ENCODE measurements around the gene CCL5. TPM values are rescaled to one million over a fixed set of nuclear protein-coding genes. Genes with fewer than 3 reads are reported as not detected.

Gene CCL5
- total and polyA plus RNA-seq, 2 donors (not counting 1 experiment from before 2014, with no cell fraction given), result 2.9 to 5.3 TPM

DNA sequence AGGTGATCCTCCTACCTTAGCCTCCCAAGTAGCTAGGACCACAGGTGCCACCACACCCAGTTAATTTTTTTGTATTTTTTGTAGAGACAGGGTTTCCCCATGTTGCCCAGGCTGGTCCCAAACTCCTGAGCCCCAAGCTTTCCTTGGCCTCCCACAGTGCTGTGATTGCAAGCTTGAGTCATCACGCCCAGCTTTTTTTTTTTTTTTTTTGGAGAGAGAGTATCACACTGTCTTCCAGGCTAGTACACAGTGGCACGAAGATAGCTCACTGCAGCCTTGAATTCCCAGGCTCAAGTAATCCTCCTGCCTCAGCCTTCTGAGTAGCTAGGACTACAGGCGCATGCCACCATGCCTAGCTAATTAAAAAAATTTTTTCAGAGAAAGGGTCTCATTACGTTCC, 38.7 kb downstream of the CCL5 start:
- POLR2A ChIA-PET, result interaction anchor here (0.6 kb wide), 1 partner anchor 21 kb away, joined by 3 read pairs; no protein-coding TSS in a partner anchor
- no peak overlapping the region for H3K9ac ChIP-seq (ENCODE audit: low read length)
- H3K4me3 ChIP-seq (ENCODE audit: control extremely low read depth in 1 of 5, extremely low read depth in 1 of 5, insufficient read depth in 1 of 5, low read depth in 2 of 5, low read length in 4 of 5), result no peak overlapping the region
- 100% methylated on average over 2 of the region's 4 CpGs for WGBS (ENCODE audit: insufficient coverage)
- no peak overlapping the region for H2AFZ ChIP-seq (ENCODE audit: insufficient read depth, low read depth, low read length, poor library complexity, severe bottlenecking)
- H3K79me2 ChIP-seq (ENCODE audit: control insufficient read depth, insufficient read depth, low read length), result no peaks in the 10 kb centered on the region
- peaks cover 10 to 85% of the 10 kb centered on the region in 2 experiments for H3K36me3 ChIP-seq (replicated peaks in 1 of 2; ENCODE audit: control extremely low read depth in 1 of 2, control insufficient read depth in 1 of 2, extremely low read depth in 1 of 2, insufficient read depth in 2 of 2, low read length in 1 of 2)
- Mint-ChIP-seq H3K4me1 (no peaks in the 10 kb centered on the region), H3K27me3 (no peaks in the 10 kb centered on the region), H3K4me3 (no peak overlapping the region), H3K27ac (no peak overlapping the region), H3K9me3 (ENCODE audit: insufficient read depth) (no peaks in the 10 kb centered on the region)
- peaks cover 21% of the 10 kb centered on the region for H4K20me1 ChIP-seq (ENCODE audit: control insufficient read depth, insufficient read depth, low read length, poor library complexity, severe bottlenecking)
- no peaks in the 10 kb centered on the region for H3K27me3 ChIP-seq (replicated peaks in 1 of 4; ENCODE audit: control extremely low read depth in 1 of 4, control insufficient read depth in 3 of 4, insufficient read depth in 4 of 4, low read length in 3 of 4)
- H3K4me1 ChIP-seq (ENCODE audit: control insufficient read depth in 2 of 2, insufficient read depth in 2 of 2, low read length in 2 of 2), result no peaks in the 10 kb centered on the region
- no peak overlapping the region for H3K4me2 ChIP-seq (replicated peaks; ENCODE audit: low read depth, low read length, poor library complexity, severe bottlenecking)
- H3K27ac ChIP-seq (ENCODE audit: low read length in 2 of 2), result no peak overlapping the region
- TF ChIP-seq EZH2 (IDR thresholded peaks at IDR 0.05; ENCODE audit: borderline replicate concordance, insufficient read depth, low read depth, low read length, poor library complexity, severe bottlenecking) (no peak), CTCF (IDR thresholded peaks at IDR 0.05) (no peak)
- intact Hi-C loops (cut with micrococcal nuclease), result no loop called here
- no peak for DNase-seq
- no peak for ATAC-seq (ENCODE audit: low read depth)
- H3K9me3 ChIP-seq (ENCODE audit: control extremely low read depth in 1 of 3, control insufficient read depth in 2 of 3, insufficient read depth in 1 of 3, low read length in 2 of 3), result no peaks in the 10 kb centered on the region
- CTCF ChIA-PET, result interaction anchor here (0.7 to 1.8 kb wide), 3 partner anchors 8 to 120 kb away, joined by 3 to 5 read pairs (median 4); no protein-coding TSS in a partner anchor

DNA sequence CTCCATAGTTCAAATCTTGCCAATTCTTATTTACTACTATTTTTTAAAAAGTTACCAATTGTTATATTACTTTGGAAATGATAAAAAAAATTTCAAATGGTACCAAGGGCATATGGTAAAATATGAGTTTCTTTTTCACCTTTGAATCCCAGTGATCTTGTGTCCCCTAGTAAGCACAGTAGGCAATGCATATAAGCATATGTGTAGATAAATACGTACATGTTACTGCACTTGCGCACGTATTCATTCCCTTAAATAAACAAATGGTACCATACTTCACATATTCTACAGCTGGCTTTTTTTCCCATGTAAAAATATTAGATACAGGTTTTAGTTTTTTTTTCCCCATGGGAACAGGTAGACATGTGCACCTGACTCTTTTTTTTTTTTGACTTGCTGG, 39.1 kb downstream of the CCL5 start:
- WGBS (ENCODE audit: insufficient coverage), result no CpG with 5 or more reads among the region's 3 CpGs

More for the DNA sequence above, 39.1 kb downstream of the CCL5 start:
- no peaks in the 10 kb centered on the region for H3K4me1 Mint-ChIP-seq
- Histone ChIP-seq H3K9ac (ENCODE audit: low read length) (no peak overlapping the region), H3K79me2 (ENCODE audit: control insufficient read depth, insufficient read depth, low read length) (no peaks in the 10 kb centered on the region), H3K9me3 (ENCODE audit: control extremely low read depth in 1 of 3, control insufficient read depth in 2 of 3, insufficient read depth in 1 of 3, low read length in 2 of 3) (no peaks in the 10 kb centered on the region), H3K36me3 (replicated peaks in 1 of 2; ENCODE audit: control extremely low read depth in 1 of 2, control insufficient read depth in 1 of 2, extremely low read depth in 1 of 2, insufficient read depth in 2 of 2, low read length in 1 of 2) (peaks cover 10 to 85% of the 10 kb centered on the region in 2 experiments), H3K4me3 (ENCODE audit: control extremely low read depth in 1 of 5, extremely low read depth in 1 of 5, insufficient read depth in 1 of 5, low read depth in 2 of 5, low read length in 4 of 5) (no peak overlapping the region), H4K20me1 (ENCODE audit: control insufficient read depth, insufficient read depth, low read length, poor library complexity, severe bottlenecking) (peaks cover 23% of the 10 kb centered on the region), H2AFZ (ENCODE audit: insufficient read depth, low read depth, low read length, poor library complexity, severe bottlenecking) (no peak overlapping the region), H3K27ac (ENCODE audit: low read length in 2 of 2) (no peak overlapping the region), H3K27me3 (replicated peaks in 1 of 4; ENCODE audit: control extremely low read depth in 1 of 4, control insufficient read depth in 3 of 4, insufficient read depth in 4 of 4, low read length in 3 of 4) (no peaks in the 10 kb centered on the region), H3K4me1 (ENCODE audit: control insufficient read depth in 2 of 2, insufficient read depth in 2 of 2, low read length in 2 of 2) (no peaks in the 10 kb centered on the region), H3K4me2 (replicated peaks; ENCODE audit: low read depth, low read length, poor library complexity, severe bottlenecking) (no peak overlapping the region)
- no peak for DNase-seq
- H3K9me3 Mint-ChIP-seq (ENCODE audit: insufficient read depth), result no peaks in the 10 kb centered on the region
- intact Hi-C loops (cut with micrococcal nuclease), result no loop called here
- H3K4me3 Mint-ChIP-seq, result no peak overlapping the region
- no peaks in the 10 kb centered on the region for H3K27me3 Mint-ChIP-seq
- ChIA-PET CTCF (interaction anchor here (0.7 to 1.8 kb wide), 4 partner anchors 9 to 121 kb away, joined by 3 to 5 read pairs (median 4); no protein-coding TSS in a partner anchor), POLR2A (no interaction called here)
- no peak for TF ChIP-seq CTCF (IDR thresholded peaks at IDR 0.05)
- TF ChIP-seq EZH2 (IDR thresholded peaks at IDR 0.05; ENCODE audit: borderline replicate concordance, insufficient read depth, low read depth, low read length, poor library complexity, severe bottlenecking), result no peak
- no peak overlapping the region for H3K27ac Mint-ChIP-seq
- ATAC-seq (ENCODE audit: low read depth), result no peak

Data from B cell (primary cell).